Measurements from ENCODE around the gene GALNT2. TPM values are rescaled to one million over a fixed set of nuclear protein-coding genes. Genes with fewer than 3 reads are reported as not detected.

GALNT2 gene
- total and polyA plus RNA-seq, 2 of the 13 experiments (the other 11 are each of a cell fraction or from before 2014, with no cell fraction given), result 39.3 to 39.6 TPM

- no peak for TF ChIP-seq ZNF710 (CRISPR knock-in tag; IDR thresholded peaks at IDR 0.05; ENCODE audit: borderline replicate concordance)
- TF ChIP-seq KAT7 (CRISPR knock-in tag; IDR thresholded peaks at IDR 0.05; ENCODE audit: borderline replicate concordance), result no peak
- TF ChIP-seq CREB1 (IDR thresholded peaks at IDR 0.05), result no peak
- no peak for TF ChIP-seq CREB1 (CRISPR knock-in tag; IDR thresholded peaks at IDR 0.05)
- no peak for TF ChIP-seq DRAP1 (CRISPR knock-in tag; IDR thresholded peaks at IDR 0.05)
- no peak for TF ChIP-seq ZBTB38 (CRISPR knock-in tag; IDR thresholded peaks at IDR 0.05)
- TF ChIP-seq ZSCAN20 (CRISPR knock-in tag; IDR thresholded peaks at IDR 0.05; ENCODE audit: borderline replicate concordance), result no peak
- TF ChIP-seq ADNP (CRISPR knock-in tag; IDR thresholded peaks at IDR 0.05), result no peak
These were observed 32.4 kb downstream of the GALNT2 start (continued) for GRCh38 chr1:230099465-230099864.

- Histone ChIP-seq H3K9me3 (ENCODE audit: low read length) (no peaks in the 10 kb centered on the region), H3K79me2 (ENCODE audit: insufficient read depth, low read length) (peaks cover 41% of the 10 kb centered on the region), H3K9ac (ENCODE audit: insufficient read depth, low read depth, low read length) (no peak overlapping the region), H3K27me3 (ENCODE audit: control insufficient read depth in 1 of 2, insufficient read depth in 2 of 2, low read length in 2 of 2) (no peaks in the 10 kb centered on the region), H3K4me3 (replicated peaks in 1 of 3; ENCODE audit: insufficient read depth in 1 of 3, low read depth in 2 of 3, low read length in 3 of 3) (no peak overlapping the region), H4K20me1 (ENCODE audit: insufficient read depth, low read length) (peaks cover 4% of the 10 kb centered on the region; the same call in 1 of the 2 replicates), H3K36me3 (replicated peaks in 1 of 2; ENCODE audit: control insufficient read depth in 1 of 2, insufficient read depth in 2 of 2, low read length in 2 of 2) (no peaks in the 10 kb centered on the region), H3K4me2 (ENCODE audit: low read depth, low read length) (no peak overlapping the region), H3K4me1 (ENCODE audit: insufficient read depth, low read length) (peaks cover 34% of the 10 kb centered on the region), H2AFZ (ENCODE audit: low read length) (no peak overlapping the region), H3K27ac (ENCODE audit: extremely low read length, insufficient read depth, low read length) (no peak overlapping the region)
- ATAC-seq (no peak), DNase-seq (ENCODE audit: low spot score) (no peak), FAIRE-seq (no peak)
- in situ Hi-C loops (cut with HindIII; ENCODE audit: extremely low pct_ligation_motif_present, low pct_unique_long_range_greater_than_20kb), result no loop called here
- CTCF ChIA-PET (ENCODE audit: low intra/inter-chr PET ratio, low total read pairs), result no interaction called here
- BruUV-seq (replicated peaks), result no TSS peak
- TF ChIP-seq GATAD2A (CRISPR knock-in tag; IDR thresholded peaks at IDR 0.05) (no peak), SALL1 (CRISPR knock-in tag; IDR thresholded peaks at IDR 0.05) (no peak), PHB2 (IDR thresholded peaks at IDR 0.05; ENCODE audit: partially characterized antibody) (no peak), KLF12 (CRISPR knock-in tag; IDR thresholded peaks at IDR 0.05; ENCODE audit: borderline replicate concordance) (no peak), JARID2 (CRISPR knock-in tag; IDR thresholded peaks at IDR 0.05; ENCODE audit: insufficient replicate concordance) (no peak), SMYD3 (CRISPR knock-in tag; IDR thresholded peaks at IDR 0.05) (no peak), KAT8 (CRISPR knock-in tag; IDR thresholded peaks at IDR 0.05) (no peak), ZIK1 (CRISPR knock-in tag; IDR thresholded peaks at IDR 0.05; ENCODE audit: borderline replicate concordance, low read depth) (no peak), ERF (CRISPR knock-in tag; IDR thresholded peaks at IDR 0.05) (no peak), FOXJ3 (CRISPR knock-in tag; IDR thresholded peaks at IDR 0.05; ENCODE audit: borderline replicate concordance) (no peak), ZBTB4 (CRISPR knock-in tag; IDR thresholded peaks at IDR 0.05; ENCODE audit: borderline replicate concordance) (no peak)
- POLR2A ChIA-PET, result no interaction called here
- WGBS (ENCODE audit: low lambda C conversion rate), result 96% methylated on average over 3 of the region's 3 CpGs
- intact Hi-C loops (cut with micrococcal nuclease; ENCODE audit: unreplicated experiment), result no loop called here
These were observed 33.9 kb downstream of the GALNT2 start for GRCh38 chr1:230100932-230101331.

All from HepG2 (cell line).